Umbilical cord (tissue), 2 donors: ENCODE results near the gene FREM1. TPM values are rescaled to one million over a fixed set of nuclear protein-coding genes. Genes with fewer than 3 reads are reported as not detected.

Source experiments
- DNase-seq: peaks from one replicate; pipeline ENCODE4 v3.0.0-alpha.2; 2015; ENCODE audit warnings: low spot score
- total RNA-seq: library from RNA; depleted of rRNA; stranded (reverse); fragments of >200 nt; gene quantifications from one replicate; pipeline ENCODE4 v1.2.3, GENCODE V29; 2014; ENCODE audit warnings: low replicate concordance; ENCODE audit not compliant: insufficient read depth

The FREM1 gene
- total RNA-seq, 1 donor from 2014 or later: 24.6 TPM

DNA sequence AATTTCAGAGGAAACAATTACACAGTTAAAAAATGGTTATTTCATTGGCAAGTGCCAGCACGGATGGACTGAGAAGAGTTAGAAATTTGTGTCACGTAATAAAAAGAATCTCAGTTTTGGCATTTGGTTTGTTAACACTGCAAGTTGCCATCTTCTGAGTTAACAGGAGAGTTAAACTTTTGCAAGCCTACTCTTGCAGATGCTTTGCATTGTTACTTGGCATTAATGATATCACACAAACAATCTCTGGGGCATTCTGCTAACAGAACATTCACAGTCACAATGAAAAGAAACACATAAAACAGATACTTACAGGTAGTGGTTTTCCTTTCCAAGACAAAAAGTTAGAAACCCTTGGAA is 647 bp downstream of the FREM1 start:
- DNase-seq: no peak

DNA sequence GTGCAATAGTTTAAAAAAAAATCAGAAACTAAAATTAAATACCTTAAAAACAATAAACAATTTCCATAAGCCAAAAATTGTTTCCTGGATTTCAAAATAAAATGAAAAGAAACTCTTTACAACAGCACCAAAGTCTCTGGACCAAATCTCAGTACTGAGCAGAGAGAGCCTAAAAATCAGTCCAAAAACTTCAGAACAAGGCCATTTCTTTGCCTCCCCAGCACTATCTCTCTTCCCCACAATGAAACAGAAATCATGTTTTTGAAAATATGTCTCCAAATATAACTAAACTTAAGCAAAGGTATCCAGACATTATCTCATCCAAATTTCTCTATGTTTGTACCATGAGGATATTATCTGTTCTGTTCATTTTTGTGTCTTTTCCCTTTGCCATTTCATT is 1.0 kb downstream of the FREM1 start:
- DNase-seq: no peak

DNA sequence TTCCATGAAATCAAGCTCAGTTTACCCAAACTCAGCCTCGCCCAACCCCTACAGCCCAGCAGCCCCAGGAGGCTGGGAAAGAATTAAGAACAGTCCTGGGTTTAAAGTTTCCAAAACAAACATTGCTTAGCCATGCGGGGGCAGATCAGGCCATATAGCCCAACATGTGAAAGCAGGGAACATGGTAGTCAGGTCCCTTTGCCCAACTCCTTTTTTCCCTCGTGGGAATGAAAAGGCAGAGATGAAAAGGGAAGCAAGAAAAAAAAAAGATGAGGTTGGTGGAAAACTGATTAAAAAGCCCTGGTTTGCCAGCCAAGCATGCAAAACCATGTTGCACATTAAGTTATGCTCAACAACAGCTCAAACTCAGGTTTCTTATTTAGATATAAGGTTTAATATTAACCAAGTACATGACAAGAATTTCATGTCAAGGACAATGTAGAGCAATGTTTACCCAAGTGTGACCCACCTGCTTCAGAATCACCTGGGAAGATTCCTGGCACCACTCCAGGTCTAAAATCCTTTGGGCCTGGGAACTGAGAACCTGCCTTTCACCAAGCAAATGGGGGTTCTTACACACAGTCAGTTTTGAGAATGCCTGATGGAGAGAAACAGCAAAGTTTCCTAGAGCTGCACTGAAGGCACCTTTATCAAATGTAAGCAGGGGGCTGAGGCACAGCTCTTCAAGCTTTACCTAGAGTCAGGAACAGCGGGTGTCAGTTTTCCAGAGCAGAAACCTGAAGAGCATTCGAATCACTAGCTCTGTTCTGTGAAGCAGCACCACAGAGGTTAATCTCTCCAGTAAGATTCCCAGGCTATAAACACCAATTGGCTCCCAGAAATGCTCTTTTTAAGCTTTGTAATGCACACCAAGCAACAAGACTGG is 1.7 kb downstream of the FREM1 start:
- DNase-seq: no peak

DNA sequence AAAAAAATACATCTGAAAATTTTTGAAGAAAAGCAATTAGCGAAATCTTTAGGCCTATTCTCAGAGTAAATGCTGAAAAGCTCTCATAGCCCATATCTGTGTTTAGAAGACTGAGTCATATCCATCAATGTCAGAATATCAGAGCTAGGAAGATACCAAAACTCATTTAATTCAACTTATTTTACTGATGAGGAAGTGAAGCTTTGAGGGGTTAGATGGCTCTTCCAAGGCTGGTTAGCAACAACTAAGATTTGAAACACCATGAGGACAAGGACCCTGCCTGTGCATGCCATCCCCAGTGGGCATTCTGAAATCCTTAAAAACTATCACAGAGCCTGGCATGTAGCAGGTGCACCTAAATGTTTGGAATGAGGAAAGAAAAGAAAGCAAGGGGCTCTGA is 2.5 kb downstream of the FREM1 start:
- no peak for DNase-seq

DNA sequence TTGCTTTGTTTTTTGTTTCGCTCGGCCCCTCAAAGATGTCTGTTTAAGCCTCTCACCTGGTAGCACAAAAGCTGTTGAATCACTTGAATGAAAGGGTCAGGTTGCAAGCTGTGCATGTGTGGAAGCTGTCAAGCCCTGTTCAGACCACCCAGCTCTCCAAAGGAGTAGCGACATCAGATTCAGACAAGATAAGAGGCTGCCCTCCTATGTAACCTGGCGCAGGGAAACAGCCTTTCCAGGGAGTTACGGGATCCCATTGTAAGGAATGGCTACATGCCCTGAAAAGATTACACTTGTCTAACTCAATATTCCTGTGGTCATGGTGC is 2.9 kb downstream of the FREM1 start:
- DNase-seq: no peak

DNA sequence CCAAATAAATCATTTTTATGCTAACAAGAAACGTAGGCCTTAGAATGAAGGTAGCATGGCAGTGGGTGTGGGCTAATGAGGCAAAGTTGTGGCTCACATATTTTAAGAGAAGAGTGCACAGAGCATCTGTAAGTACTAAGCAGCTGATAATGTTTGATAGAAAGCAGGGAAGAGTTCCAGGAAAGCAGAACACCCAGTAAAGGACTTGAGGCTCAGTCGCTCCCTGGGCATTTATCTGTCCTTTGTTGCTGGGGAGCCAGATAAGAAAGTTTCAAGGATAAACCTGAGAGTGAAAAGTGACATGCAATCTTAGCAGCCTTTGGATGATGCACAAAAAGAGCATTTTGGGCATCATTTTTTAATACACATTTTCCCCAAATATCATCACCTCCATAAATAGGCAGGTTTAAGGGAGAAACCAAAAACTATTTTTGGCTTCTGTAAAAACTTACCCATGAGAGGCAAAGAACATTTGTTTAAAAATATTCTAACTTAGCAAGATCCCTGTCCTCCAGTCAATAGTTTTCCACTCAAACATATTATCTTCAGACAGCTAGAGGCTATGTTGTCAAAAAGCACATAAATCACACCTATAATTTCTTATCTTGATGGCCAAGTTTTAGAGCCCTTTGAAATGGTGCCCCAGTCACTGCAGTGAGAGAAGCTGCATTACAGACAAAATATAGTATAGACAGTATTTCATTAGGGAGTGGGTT is 3.4 kb downstream of the FREM1 start:
- peak; percentile 94 for DNase-seq

DNA sequence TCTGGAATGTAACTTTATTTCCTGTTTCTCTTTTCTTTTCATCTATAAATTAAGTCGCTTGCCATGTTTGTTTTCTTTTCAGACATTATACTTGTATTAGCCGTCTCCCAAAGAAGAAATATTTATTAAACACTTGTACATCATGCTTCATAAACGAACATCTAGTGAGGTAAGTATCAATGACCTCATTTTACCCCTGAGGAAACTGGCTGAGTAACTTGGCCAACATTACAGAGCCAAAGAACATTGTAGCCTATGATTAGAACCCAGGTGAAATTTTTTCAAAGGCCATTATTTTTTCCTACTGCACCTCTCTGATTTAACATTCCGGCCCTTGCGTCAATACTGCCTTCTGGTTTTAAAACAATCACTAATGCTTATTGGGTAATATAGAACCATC is 4.2 kb downstream of the FREM1 start:
- DNase-seq: no peak

DNA sequence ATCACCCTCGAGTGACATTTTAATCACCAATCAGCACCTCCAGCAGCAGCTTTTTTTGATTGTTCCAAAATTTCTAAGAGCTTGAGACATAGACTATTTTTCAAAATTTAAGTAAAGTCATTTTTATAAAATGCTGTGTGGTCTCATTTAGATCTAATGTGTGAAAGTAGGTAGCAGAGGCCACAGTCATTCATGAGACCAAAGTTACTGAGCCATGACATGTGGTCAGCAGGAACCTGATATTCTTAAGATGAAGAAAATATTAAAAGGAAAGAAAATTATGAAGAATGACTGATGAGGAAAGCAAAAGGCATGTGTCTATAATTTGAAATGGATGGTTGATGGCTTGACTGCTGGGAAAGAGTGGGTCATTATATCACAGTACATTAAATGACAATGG is 7.2 kb downstream of the FREM1 start:
- DNase-seq: no peak

DNA sequence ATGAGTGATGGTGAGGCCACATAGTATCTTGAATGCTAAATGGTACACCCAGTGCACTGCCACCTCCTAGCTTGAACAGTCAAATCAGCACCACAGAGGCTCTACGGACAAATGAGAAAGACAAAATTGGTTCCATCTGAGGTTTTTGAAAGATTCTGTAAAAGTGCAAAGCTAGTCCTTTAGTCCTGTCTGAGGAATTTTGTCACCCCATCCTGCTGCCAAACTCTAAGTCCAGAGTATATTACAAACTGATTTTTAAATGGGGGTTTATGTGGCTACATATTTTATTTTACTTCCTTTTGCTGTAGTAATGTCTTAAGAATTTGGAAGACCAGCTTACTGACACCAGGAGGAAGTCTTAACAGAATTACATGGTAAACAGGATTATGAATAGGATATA is 7.7 kb downstream of the FREM1 start:
- no peak for DNase-seq

DNA sequence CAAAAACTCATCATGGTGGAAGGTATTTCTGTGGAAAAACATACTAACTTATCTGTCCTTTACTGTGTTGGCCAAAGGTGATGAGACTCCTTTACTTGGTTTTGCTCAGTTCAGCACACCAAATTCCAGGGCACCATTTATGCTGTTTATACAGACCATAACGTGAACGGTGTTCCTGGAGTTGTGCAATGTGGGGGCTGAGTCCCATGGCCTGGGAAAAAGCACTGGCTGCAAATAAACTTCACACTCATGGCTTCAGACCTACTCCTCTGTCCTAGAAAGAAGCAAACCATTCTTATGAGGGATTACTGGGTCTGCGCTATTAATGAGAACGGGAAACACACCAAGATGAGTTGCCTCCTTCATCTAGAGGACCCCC is 10.4 kb downstream of the FREM1 start:
- DNase-seq: no peak

DNA sequence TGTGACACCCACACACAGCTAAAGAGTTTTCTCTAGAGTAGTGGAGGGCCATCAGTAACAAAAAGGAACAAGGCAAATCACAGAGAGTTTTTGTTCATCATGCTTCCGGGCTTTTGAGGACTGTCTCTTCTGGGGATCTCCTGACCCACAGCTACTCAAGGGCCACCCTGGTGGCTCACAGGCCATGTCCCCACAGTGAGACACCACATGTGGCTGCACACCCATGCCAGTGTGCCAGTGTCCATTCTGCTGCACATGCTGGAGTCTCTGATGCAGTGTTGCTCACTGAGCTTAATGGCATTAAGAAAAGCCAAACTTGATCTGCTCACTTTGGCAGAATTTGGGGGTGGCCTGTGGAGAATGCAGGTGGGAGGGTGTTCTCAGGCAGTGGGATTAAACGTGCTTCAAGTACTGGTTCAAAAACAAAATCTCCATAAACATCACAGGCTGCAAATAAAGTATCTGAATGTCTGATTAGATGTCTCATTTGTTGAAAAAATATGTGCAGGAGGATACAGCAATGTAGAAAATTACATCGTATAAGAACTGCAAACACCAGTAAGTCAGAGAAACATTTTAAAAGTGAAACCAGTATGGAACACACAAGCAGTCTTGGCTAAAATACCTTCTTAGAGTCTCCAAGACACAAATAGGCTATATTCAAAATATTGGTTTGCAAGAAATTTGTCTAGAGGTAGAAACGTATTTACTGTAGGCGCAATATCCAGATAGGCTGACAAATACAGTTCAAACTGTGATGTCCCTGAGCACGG is 11.0 kb downstream of the FREM1 start:
- DNase-seq: no peak

DNA sequence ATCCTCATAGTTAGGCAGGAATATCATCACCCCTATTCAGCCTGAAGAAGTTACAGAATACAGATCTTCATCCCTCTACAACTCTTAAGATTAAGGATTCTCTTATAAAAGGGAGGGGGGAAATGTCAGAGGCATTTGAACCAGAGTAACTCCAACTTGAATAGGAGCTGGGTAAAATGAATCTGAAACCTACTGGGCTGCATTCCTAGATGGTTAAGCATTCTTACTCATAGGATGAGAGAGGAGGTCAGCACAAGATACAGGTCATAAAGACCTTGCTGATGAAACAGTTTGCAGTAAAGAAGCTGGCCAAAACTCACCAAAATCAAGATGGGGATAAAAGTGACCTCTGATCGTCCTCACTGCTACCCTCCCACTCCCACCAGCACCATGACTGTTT is 14.4 kb downstream of the FREM1 start:
- no peak for DNase-seq

DNA sequence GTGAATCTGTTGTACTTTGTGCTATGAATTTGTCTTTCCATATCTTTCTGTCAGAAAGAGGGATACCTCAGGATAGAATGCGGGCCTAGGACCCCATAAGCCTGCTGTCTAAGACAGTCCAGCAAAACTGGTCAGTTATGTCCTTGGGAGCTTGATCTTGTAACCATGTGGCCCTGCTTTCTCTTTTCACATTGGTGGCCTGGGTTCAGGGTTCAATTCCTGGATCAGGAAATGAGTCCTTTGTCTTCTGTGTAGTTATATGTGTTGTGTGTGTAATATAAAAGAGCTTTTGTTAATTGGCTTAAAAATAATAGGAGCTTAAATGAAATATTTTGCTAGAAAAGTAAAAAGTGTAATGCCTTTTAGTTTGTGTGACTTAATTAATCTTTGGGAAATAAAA is 16.9 kb downstream of the FREM1 start:
- no peak for DNase-seq

DNA sequence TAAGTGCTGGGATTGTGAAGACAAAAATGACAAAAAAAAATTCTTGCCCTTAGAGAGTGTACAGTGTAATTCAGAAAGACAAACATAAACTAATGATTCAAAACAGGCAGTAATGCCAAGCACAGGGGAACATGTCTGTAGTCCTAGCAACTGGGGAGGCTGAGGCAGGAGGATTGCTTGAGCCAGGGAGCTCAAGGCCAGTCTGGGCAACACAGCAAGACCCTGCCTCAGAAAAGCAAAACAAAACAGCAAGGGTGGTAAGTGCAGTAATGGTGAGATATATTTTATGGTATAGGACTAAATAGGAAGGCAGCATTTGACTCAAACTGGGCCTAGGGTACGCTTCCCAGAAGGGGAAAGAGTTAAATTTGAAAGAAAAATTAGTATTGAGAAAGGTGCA is 18.9 kb downstream of the FREM1 start:
- DNase-seq: no peak

DNA sequence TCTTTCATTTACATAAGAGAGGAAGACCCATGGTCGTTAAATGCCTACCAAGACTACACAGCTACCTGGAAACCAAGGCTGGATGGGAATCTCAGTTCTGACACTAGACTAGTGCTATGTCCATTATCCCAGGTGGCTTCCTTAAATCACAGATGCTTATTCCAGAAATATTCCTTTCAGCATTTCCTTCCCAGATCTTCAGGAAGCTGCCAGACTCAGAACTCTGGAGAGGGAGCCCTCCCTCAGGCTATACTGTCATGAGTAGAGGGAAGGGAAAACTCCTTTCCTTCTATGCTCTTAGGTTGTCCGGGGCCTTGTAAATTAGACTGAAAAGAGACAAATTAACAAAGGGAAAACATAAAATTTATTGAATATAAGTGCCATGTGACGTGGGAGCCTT is 20.8 kb downstream of the FREM1 start:
- no peak for DNase-seq

DNA sequence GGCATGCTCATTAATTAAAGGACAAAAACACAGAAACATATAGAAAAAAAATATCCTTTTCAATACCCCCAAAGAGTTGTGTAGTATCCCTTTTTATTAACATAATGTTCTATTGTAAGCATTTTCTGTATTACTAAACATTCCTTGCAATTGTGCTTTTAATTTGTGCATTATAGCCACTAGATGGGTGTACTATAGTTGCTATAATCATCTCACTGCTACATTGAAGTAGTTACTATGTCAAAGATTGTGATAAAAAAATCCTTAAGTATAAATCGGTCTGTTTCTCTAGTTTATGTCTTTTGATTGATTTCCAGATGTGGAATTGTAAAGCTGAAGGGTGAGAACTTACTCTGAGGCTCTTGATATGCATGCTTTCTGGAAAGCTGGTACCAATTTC is 21.4 kb downstream of the FREM1 start:
- no peak for DNase-seq

DNA sequence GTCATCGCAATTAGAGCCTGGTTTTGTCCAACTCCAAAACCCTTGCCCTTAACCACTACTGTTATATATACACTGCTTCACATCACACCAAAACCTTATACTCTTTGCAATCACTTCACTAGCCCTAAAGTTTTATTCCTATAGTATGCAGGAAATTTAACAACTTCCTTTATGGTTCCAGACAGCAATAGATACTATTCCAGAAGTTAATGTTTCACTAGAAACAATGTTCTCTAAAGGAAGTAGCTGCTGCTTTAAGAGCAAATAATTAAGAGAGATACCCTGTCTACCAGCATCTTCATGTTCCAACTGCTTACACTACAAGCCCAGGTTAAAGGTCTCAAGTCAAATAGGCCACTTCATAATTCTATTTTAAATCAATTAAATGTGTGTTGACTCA is 22.0 kb downstream of the FREM1 start:
- DNase-seq: no peak

DNA sequence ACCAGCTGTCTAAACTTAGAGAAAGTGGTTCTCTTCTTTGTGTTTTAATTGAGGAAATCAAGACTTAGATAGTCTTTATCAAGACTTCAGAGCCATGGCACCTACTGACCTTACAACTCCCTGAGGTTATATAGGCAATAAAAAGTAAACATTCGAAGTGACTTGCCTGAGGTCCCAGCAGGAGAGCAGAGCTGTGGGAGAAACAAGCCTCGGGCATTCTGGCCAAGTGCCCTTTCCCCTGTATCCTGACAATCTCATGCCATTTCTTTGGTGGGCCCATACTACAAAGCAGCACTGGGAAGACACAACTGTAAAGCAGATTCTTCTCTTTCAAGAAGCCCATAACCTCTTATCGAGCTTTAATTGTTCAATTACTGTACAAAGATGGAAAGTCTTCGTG is 23.1 kb downstream of the FREM1 start:
- no peak for DNase-seq

DNA sequence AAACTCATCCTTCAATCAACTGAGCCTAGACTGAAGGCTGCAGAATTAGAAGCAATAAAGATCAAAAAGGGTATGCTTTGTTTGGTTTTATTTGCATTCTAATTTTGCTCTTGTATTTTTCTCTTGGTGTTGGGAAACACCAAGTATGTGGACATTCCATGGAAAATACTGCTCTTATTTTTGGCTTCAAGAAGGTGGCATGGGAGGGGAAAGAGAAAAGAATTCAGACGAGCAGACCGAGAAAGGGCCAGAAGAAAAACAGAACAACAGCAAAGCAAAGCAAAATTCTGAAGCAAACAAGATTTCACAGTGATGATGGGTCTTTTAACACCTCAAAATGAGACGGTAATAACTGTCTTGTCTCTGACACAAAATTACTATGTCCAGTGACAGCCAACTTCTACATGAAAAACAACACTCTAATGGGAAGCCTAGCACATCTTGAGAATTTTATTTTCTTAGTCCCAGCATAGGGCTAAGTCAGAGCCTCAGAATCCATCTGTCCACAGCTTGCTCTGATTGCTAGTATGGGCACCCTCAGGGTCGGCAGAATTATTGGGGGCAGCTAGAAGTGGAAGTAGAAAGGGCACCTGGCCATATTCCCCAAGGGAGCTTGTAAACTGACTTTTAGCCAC is 26.8 kb downstream of the FREM1 start:
- no peak for DNase-seq

DNA sequence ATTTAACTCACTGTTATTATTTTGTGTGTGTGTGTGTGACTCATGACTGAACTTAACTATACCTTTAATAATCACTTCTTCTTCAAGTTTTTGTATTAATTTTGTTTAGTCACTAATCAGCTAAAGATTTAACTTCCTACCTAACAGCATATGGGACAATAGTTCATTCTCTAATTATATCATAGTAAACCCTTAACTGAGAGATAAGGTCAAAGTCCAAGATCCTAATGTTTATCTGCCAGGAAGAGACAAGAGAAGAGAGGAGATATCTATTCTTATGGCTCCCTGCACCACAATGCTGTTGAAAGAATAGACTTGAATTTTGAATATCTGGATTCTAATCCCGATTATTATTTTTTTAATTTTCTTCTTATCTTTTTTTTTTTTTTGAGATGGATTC is 28.1 kb downstream of the FREM1 start:
- DNase-seq: no peak

DNA sequence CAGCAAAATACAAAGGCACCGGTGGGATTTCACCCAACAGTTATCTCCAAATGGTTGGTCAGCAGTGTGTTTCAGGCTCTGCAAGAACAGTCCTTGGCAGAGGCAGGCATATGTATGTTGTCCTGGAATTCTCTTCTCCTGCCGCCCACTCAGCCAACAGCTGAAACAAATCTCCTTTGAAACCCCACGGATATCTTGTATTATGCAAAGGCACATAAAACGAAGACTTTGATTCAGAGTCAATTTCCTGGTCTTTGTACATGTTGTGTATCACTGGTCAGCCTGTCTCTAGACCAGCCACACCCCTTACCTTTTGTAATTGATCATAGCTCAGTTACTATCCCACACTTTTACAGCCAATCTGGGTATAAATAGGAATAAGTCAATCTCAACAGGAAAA is 29.2 kb downstream of the FREM1 start:
- peak; percentile 81 for DNase-seq

DNA sequence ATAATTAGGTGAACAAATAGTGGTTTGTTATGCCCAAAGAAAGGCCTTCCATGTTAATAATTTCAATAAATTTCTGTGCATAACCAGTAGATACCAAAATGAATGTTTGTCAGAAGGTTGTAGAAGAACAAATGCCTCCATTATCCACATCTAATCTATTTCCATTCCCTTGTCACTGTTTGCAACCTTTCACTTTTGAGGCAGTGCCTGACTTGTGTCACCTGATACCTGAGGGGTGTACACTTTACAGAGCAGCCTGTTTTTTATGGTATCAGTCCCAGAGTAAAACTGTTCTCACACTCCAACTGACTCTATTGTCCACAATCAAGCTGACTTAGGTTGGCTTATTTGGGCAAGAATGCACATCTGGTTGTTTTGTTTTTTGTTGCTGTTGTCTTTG is 40.1 kb downstream of the FREM1 start:
- no peak for DNase-seq
